ENCODE data around the gene CHST11. TPM values are rescaled to one million over a fixed set of nuclear protein-coding genes. Genes with fewer than 3 reads are reported as not detected.
A peak's percentile ranks its signal among the peaks of the same experiment; 100 is the strongest.

The CHST11 gene
- total RNA-seq, 1 donor from 2014 or later = 20.6 TPM

DNA sequence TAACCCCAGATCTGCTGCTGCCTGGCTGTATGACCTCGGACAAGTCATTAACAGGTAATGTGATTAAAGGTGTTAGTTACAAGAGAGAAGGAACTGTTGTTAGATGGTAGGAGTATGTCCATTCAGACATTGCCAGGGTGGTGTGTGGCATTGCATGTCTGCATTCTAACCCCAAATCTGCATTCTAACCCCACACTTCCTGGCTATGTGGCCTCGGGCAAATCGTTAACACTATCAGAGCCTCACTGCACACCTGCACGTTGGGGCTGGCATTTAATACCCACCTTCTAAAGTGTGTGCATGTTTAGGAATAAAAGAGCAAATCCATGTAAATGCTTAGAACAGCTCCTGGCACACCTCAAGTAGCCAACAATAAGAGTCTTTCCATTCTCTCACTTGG, 46.4 kb downstream of the CHST11 start:
- DNase-seq (ENCODE audit: low read depth) = no peak

GRCh38 chr12:104504146-104504545, 47.4 kb downstream of the CHST11 start:
- peak; percentile 20 for DNase-seq (ENCODE audit: low read depth)

GRCh38 chr12:104505095-104505818, 48.5 kb downstream of the CHST11 start:
- DNase-seq (ENCODE audit: low read depth) = peak; percentile 43

DNA sequence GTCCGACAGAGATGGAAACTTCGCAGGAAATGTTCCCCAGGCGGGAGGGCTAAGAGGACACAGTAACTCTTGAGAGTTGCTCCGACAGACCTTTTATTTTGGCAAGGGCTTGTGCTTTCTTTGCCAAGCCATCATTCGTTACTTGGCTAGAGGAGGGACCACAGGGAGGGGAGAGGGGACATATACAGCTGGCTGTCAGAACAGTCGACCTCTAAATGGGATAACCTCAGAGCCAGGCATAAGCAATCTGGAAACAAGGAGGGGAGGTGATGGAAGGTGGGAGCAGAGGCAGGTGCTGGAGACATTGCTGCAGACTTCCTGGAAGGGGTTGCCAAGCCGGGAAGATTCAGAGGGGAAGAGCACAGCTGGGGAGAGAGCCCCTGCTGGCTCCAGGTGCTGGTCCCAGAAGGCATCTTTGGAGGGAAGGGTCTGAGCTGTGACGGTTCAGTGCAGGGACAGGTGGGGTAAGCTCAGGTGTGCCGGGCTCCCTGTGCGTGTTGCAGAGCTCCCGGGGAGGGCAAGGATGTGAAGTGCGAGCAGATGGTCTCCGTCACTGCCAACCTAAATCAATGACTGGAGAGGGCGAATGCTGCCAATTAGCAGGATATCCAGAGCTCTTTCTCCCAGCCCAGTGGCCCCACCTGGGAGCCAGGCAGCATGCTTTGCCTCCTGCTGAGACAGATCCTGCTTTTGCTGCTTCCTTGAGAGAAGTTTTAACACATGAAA, 50.1 kb downstream of the CHST11 start:
- DNase-seq (ENCODE audit: low read depth) = no peak

DNA sequence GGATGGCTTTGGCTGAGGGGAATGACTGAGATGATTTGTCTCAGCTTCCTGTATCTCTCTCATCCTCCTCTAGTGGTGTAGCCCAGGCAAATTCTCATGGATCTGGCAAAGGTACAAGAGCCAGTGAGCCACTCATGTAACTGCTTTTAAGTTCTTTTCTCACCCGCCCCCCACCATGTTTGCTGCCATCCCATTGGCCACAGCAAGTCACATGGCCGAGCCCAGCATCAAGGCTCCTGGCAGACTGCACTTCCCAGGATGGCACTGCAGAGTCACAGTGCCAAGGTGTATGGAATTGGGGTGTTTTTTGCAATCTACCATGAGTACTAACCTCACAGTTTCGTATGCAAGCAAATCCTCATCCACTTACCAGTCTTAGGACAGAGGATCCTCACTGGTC, 50.9 kb downstream of the CHST11 start:
- no peak for DNase-seq (ENCODE audit: low read depth)

GRCh38 chr12:104508752-104509446, 52.2 kb downstream of the CHST11 start:
- no peak for DNase-seq (ENCODE audit: low read depth)

DNA sequence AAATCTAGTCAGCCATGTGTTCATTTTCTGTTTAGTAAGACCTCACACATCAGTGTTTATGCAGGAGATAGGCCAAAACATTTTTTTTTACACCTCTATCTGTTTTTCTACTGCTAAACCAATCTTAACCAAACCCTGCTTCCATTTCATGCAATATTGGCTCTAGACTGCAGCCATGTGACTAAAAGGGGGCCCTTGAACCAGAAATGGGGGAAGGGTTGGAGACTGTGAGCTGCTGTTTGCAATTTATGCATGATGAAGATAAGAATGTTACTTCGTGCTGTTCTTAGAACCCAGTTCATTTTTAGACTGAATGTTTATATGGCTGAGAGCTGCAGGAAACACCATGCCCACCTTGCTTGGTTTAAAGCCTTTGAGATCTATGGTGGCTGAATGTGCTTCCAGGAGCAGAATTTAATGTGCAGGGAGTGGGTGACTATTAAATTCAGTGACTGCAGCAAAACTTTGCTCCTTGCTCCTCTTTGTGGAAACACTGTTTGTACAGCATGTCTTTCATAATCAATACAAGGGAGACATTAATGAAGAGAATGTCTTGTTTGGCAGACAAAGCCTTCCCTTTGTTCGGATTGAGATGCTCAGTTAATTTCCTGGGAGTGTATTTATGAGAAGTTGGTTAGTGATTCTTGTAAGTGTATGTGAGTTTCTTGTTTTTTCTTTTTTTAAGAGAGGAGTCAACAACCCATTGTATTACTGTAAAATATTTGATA, 53.6 kb downstream of the CHST11 start:
- DNase-seq (ENCODE audit: low read depth) = no peak

- DNase-seq (ENCODE audit: low read depth) = no peak
Observed at GRCh38 chr12:104510873-104511440, 54.2 kb downstream of the CHST11 start.

DNA sequence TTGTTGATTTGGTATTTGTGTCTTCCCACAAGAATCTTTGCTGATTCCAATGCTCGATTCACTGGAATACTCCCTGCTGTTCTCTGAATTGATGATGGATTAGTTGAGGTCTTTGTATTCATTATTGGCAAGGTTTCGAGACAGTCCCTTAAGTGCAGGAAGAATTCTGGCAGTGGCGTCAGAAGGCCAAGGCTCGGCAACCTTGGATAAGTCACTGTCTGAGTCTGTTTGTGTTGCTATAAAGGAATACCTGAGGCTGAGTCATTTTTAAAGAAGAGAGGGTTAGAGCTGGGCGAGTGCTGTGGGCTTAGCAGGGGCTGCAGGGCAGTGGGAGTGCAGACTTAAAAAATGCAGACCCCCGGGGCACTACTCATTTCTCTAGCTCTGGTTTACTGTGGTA, 56.9 kb downstream of the CHST11 start:
- DNase-seq (ENCODE audit: low read depth) = no peak

DNA sequence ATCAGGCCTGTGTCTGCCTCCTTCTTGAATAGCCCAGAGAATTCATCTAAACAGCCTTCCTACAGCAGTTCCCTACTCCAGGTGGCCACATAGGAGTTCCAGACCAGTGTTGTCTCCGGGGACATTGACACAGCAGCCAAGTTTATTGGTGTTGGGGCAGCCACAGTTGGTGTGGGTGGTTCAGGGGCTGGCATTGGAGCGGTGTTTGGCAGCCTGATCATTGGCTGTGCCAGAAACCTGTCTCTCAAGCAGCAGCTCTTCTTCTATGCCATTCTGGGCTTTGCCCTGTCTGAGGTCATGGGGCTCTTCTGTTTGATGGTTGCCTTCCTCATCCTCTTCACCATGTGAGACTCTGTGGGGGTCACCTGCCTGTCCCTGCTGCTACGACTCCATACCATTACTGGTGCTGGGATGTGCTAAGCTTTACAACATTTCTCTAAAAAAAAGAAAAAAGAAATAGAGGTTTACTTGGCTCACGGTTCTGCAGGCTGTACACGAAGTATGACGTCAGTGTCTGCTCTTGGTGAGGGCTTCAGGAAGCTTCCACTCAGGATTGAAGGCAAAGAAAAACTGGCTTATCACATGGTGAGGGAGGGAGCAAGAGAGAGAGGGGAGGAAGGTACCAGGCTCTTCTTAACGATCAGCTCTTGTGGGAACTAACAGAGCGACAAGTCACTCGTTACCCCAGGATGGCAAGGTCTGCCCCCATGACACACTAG, 57.5 kb downstream of the CHST11 start:
- DNase-seq (ENCODE audit: low read depth) = no peak

DNA sequence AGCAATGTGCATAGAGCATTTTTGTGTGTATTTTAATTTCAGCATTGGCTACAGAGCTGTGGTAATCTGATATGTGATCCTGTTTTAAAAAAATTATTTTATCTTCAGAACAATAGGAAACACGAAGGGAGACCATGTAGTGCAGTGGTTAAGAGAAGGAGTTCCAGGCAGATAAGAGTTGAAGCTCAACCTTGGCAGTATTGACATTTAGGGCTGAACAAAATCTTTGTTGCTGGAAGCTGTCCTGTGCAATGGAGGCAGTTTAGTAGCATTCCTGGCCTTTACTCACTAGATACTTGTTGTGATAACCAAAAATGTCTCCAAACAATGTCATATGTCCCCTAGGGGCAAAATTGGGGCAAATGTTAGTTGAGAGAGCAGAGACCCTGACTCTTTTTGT, 59.2 kb downstream of the CHST11 start:
- DNase-seq (ENCODE audit: low read depth) = no peak

DNA sequence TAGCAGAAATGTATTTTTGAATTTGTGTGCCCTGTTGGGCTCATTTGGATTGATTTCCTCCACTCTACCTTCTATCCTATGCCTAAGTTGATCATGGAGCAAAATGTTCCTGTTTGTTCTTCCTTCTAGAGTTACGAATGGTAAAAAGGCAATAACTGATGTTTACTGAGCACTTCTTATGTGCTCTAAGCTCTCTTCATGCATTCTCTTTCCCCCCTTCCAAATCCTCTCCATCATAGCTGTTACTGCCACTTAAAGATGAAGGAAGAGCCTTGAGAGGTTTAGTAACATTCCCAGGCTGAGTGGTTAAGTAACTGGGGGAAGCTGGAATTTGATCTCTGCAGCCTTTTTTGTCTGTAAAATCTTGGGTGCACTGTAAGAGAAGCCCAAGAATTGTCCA, 60.1 kb downstream of the CHST11 start:
- DNase-seq (ENCODE audit: low read depth) = no peak

DNA sequence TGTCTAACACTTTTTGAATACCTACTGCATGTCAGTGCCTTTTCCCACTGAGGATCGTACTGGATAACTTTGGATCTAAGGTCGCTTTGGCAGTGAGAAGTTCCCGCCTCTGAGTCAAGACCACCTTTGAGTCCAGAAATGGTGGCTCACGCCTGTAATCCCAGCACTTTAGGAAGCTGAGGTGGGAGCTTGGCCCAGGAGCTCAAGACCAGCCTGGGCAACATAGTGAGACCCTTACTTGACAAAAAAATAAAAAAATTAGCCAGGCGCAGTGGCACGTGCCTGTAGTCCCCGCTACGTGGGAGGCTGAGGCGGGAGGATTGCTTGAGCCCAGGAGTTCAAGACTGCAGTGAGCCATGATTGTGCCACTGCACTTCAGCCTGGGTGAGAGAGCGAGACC, 61.1 kb downstream of the CHST11 start:
- DNase-seq (ENCODE audit: low read depth) = no peak

DNA sequence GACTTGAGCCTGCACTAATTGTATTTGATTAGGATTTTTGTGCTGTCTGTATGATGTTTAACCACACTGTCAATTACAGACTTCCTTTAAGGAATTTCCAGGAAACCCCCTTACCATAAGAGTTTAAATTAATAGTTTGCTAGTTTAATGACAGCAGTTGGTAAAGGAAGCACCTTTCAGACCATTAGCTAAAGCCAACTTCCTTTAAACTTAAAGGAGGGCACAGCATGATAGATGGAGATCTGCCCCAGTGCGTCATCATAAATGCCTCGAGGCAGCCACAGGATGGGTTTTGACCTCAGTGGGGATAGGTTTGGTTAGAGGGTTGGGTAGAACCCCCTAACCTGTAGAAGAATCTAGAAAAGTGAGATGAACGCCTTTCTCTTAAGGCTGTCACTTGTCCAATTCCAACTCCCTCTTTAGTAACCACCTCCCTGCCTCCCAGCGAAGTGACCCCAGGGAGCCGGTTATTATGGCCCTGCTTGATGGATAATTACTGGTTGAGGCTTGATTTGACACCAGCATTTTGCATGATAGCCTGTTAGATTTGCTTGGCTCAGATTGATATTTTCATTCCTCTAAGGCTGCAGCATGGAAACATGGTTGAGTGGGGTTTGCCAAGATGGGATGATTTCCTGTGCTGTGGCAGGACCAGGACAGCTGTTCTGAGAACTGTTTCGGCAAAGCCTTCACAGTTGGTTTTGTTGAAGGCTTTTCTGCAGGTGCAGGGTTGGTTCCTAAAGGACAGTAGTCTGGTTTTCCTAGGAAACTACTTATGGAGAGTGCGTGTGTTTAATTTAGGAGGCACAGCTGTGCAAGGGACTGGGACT, 62.7 kb downstream of the CHST11 start:
- DNase-seq (ENCODE audit: low read depth) = no peak

GRCh38 chr12:104520242-104520900, 63.6 kb downstream of the CHST11 start:
- peak; percentile 25 for DNase-seq (ENCODE audit: low read depth)

GRCh38 chr12:104521731-104522130, 65.0 kb downstream of the CHST11 start:
- peak; percentile 35 for DNase-seq (ENCODE audit: low read depth)

DNA sequence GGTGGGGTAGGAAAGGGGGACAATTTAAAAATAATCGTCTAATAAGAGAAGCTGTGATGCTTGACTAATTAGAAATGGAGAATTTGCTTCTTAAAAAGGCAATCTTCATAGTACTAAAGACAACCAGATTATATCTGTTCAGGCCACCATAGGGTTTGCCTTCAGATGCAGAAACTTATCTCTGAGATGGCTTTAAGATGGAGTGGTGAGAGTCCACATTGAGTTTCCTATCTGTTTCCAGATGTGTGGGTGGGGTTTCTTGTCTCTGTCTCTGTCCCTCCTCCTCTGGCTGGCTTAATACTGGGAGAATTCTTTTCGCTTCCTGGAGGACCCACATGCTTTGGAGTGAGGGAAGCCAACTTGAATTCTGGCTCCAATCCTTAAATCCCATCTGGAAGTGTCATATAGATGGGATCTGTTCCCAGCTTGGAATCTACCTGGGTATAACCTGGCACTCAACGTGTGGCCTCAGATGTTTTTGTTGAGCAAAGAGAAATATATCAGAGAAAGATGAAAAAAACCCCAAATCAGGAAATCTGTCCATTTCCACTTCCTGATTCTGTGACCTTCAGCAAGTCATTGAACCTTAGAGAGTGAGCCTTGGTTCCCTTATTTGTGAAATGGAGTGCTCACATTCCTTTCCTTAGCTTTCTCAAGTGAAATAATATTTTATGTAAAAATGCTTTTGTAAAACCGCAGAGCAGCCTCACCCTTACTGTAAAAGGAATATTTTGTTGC, 66.4 kb downstream of the CHST11 start:
- peak; percentile 31 for DNase-seq (ENCODE audit: low read depth)

GRCh38 chr12:104524034-104524832, 67.5 kb downstream of the CHST11 start:
- DNase-seq (ENCODE audit: low read depth) = no peak
